ENCODE data around the gene SLC22A5. TPM values are rescaled to one million over a fixed set of nuclear protein-coding genes. Genes with fewer than 3 reads are reported as not detected.

SLC22A5 gene
- total and polyA plus RNA-seq, 2 donors (not counting 1 experiment from before 2014, with no cell fraction given) = 5.7 to 12.9 TPM

- no peaks in the 10 kb centered on the region for H3K27me3 ChIP-seq (replicated peaks in 1 of 4; ENCODE audit: control extremely low read depth in 1 of 4, control insufficient read depth in 3 of 4, insufficient read depth in 4 of 4, low read length in 3 of 4)
- H3K27me3 Mint-ChIP-seq = no peaks in the 10 kb centered on the region
- no peaks in the 10 kb centered on the region for H3K9me3 ChIP-seq (ENCODE audit: control extremely low read depth in 1 of 3, control insufficient read depth in 2 of 3, insufficient read depth in 1 of 3, low read length in 2 of 3)
- intact Hi-C loops (cut with micrococcal nuclease) = no loop called here
- DNase-seq (no peak), ATAC-seq (ENCODE audit: low read depth) (no peak)
- H4K20me1 ChIP-seq (ENCODE audit: control insufficient read depth, insufficient read depth, low read length, poor library complexity, severe bottlenecking) = no peaks in the 10 kb centered on the region
- H3K4me3 ChIP-seq (ENCODE audit: control extremely low read depth in 1 of 5, extremely low read depth in 1 of 5, insufficient read depth in 1 of 5, low read depth in 2 of 5, low read length in 4 of 5) = no peak overlapping the region
- H3K79me2 ChIP-seq (ENCODE audit: control insufficient read depth, insufficient read depth, low read length) = peaks cover 6% of the 10 kb centered on the region
- no peaks in the 10 kb centered on the region for H3K9me3 Mint-ChIP-seq (ENCODE audit: insufficient read depth)
- ChIA-PET POLR2A (no interaction called here), CTCF (interaction anchor here (0.6 to 2.0 kb wide), 3 partner anchors 14 to 567 kb away, joined by 3 to 8 read pairs (median 3); no protein-coding TSS in a partner anchor)
- H3K27ac Mint-ChIP-seq = no peak overlapping the region
- no peak overlapping the region for H3K9ac ChIP-seq (ENCODE audit: low read length)
- no peak overlapping the region for H3K4me2 ChIP-seq (replicated peaks; ENCODE audit: low read depth, low read length, poor library complexity, severe bottlenecking)
- H2AFZ ChIP-seq (ENCODE audit: insufficient read depth, low read depth, low read length, poor library complexity, severe bottlenecking) = no peak overlapping the region
- 80% methylated on average over 1 of the region's 2 CpGs for WGBS (ENCODE audit: insufficient coverage)
- no peak overlapping the region for H3K27ac ChIP-seq (ENCODE audit: low read length in 2 of 2)
- peaks cover 19% of the 10 kb centered on the region for H3K4me1 Mint-ChIP-seq
- H3K4me1 ChIP-seq (ENCODE audit: control insufficient read depth in 2 of 2, insufficient read depth in 2 of 2, low read length in 2 of 2) = peaks cover 10 to 15% of the 10 kb centered on the region in 2 donors
- H3K36me3 ChIP-seq (replicated peaks in 1 of 2; ENCODE audit: control extremely low read depth in 1 of 2, control insufficient read depth in 1 of 2, extremely low read depth in 1 of 2, insufficient read depth in 2 of 2, low read length in 1 of 2) = no peaks in the 10 kb centered on the region
- H3K4me3 Mint-ChIP-seq = no peak overlapping the region
- TF ChIP-seq EZH2 (IDR thresholded peaks at IDR 0.05; ENCODE audit: borderline replicate concordance, insufficient read depth, low read depth, low read length, poor library complexity, severe bottlenecking) (no peak), CTCF (IDR thresholded peaks at IDR 0.05) (no peak)
Observed at GRCh38 chr5:132372127-132372526, 2.6 kb downstream of the SLC22A5 start.

GRCh38 chr5:132372542-132372941 is 3.0 kb downstream of the SLC22A5 start:
- no peak overlapping the region for H3K9ac ChIP-seq (ENCODE audit: low read length)
- no peak overlapping the region for H3K4me3 Mint-ChIP-seq

More at GRCh38 chr5:132372542-132372941, 3.0 kb downstream of the SLC22A5 start:
- Histone ChIP-seq H3K9me3 (ENCODE audit: control extremely low read depth in 1 of 3, control insufficient read depth in 2 of 3, insufficient read depth in 1 of 3, low read length in 2 of 3) (no peaks in the 10 kb centered on the region), H3K36me3 (replicated peaks in 1 of 2; ENCODE audit: control extremely low read depth in 1 of 2, control insufficient read depth in 1 of 2, extremely low read depth in 1 of 2, insufficient read depth in 2 of 2, low read length in 1 of 2) (no peaks in the 10 kb centered on the region), H3K27ac (ENCODE audit: low read length in 2 of 2) (no peak overlapping the region), H3K4me2 (replicated peaks; ENCODE audit: low read depth, low read length, poor library complexity, severe bottlenecking) (no peak overlapping the region), H3K4me3 (ENCODE audit: control extremely low read depth in 1 of 5, extremely low read depth in 1 of 5, insufficient read depth in 1 of 5, low read depth in 2 of 5, low read length in 4 of 5) (no peak overlapping the region), H3K27me3 (replicated peaks in 1 of 4; ENCODE audit: control extremely low read depth in 1 of 4, control insufficient read depth in 3 of 4, insufficient read depth in 4 of 4, low read length in 3 of 4) (no peaks in the 10 kb centered on the region), H4K20me1 (ENCODE audit: control insufficient read depth, insufficient read depth, low read length, poor library complexity, severe bottlenecking) (no peaks in the 10 kb centered on the region), H3K4me1 (ENCODE audit: control insufficient read depth in 2 of 2, insufficient read depth in 2 of 2, low read length in 2 of 2) (peaks cover 10 to 15% of the 10 kb centered on the region in 2 donors), H2AFZ (ENCODE audit: insufficient read depth, low read depth, low read length, poor library complexity, severe bottlenecking) (no peak overlapping the region), H3K79me2 (ENCODE audit: control insufficient read depth, insufficient read depth, low read length) (peaks cover 3% of the 10 kb centered on the region)
- DNase-seq (no peak), ATAC-seq (ENCODE audit: low read depth) (no peak)
- intact Hi-C loops (cut with micrococcal nuclease) = no loop called here
- ChIA-PET CTCF (interaction anchor here (1.0 to 2.0 kb wide), 2 partner anchors 14 to 457 kb away, joined by 3 to 8 read pairs; no protein-coding TSS in a partner anchor), POLR2A (no interaction called here)
- Mint-ChIP-seq H3K27me3 (no peaks in the 10 kb centered on the region), H3K9me3 (ENCODE audit: insufficient read depth) (no peaks in the 10 kb centered on the region), H3K27ac (no peak overlapping the region), H3K4me1 (peaks cover 19% of the 10 kb centered on the region)
- TF ChIP-seq EZH2 (IDR thresholded peaks at IDR 0.05; ENCODE audit: borderline replicate concordance, insufficient read depth, low read depth, low read length, poor library complexity, severe bottlenecking) (no peak), CTCF (IDR thresholded peaks at IDR 0.05) (no peak)
